Endothelial cell of umbilical vein (primary cell): Measurements from ENCODE around the gene AMMECR1.
"Not testable (repeated sequence)": the region's sequence is repeated elsewhere in the genome, so short reads cannot be mapped to it uniquely, and the experiment has no call there.

Experiments used
- CTCF ChIP-seq, 2 donors: IDR thresholded peaks; 1 replicate in 1 of 2; 2 replicates in 1 of 2; pipeline ENCODE4 v1.5.1; 2011; ENCODE audit warnings: low read length in 2 of 2, mild to moderate bottlenecking in 2 of 2, moderate library complexity in 2 of 2, control low read depth in 1 of 2, inconsistent platforms in 1 of 2, low read depth in 1 of 2; ENCODE audit not compliant: insufficient read depth in 1 of 2; ENCODE audit errors: extremely low read depth in 1 of 2
- EZH2 ChIP-seq: IDR thresholded peaks from 2 replicates; pipeline ENCODE4 v1.6.1; 2012; ENCODE audit warnings: borderline replicate concordance, low read depth, mild to moderate bottlenecking, moderate library complexity, low read length, inconsistent platforms; ENCODE audit not compliant: severe bottlenecking
- POLR2A ChIP-seq: IDR thresholded peaks from 2 replicates; pipeline ENCODE4 v1.6.1; 2012; ENCODE audit warnings: low read depth, mild to moderate bottlenecking, control low read depth, low read length
- POLR2AphosphoS5 ChIP-seq: IDR thresholded peaks from 2 replicates; pipeline ENCODE4 v1.6.1; 2012; ENCODE audit warnings: low read depth, mild to moderate bottlenecking, control low read depth, low read length, moderate library complexity; ENCODE audit not compliant: insufficient read depth

GRCh38 chrX:110231485-110231884 lies 86.4 kb downstream of the AMMECR1 start:
- not testable (repeated sequence) for TF ChIP-seq CTCF (IDR thresholded peaks at IDR 0.05; ENCODE audit: extremely low read depth in 1 of 2, insufficient read depth in 1 of 2, low read depth in 1 of 2, low read length in 2 of 2); POLR2AphosphoS5; POLR2A; EZH2
